Stimulated activated CD4-positive, alpha-beta T cell treated with anti-CD3 and anti-CD28 coated beads, TNF-alpha, amount 100 ng/mL, for 4 hours (primary cell): ENCODE measurements around the gene RCOR1.
"Not testable (repeated sequence)": the region's sequence is repeated elsewhere in the genome, so short reads cannot be mapped to it uniquely, and the experiment has no call there.

Source experiments
- DNase-seq, 3 experiments: peaks; one replicate each; pipeline ENCODE4 v3.0.0-alpha.2; 2020; ENCODE audit warnings: low read depth in 3 of 3

RCOR1 gene

GRCh38 chr14:102571043-102571442, 21.4 kb upstream of the RCOR1 start:
- DNase-seq: no peak

DNA sequence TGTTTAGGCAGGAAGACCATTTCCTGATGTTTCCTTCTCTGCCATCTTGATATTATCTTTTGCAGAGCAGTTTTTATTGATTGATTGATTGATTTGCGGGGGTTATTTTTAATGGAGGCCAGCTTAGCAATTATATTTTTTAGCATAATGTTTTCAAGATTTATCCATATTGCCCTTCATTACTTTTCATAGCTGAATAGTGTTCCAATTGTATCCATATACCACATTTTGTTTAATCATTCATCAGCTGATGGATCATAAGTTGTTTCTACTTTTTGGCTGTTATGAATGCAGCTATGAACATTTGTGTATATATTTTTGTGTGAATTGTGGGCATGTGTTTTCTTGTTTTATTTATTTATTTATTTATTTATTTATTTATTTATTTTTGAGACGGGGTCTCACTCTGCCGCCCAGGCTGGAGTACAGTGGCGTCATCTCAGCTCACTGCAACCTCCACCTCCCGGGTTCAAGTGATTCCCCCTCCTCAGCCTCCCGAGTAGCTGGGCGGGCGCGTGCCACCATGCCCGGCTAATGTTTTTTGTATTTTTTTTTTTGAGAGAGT, 20.9 kb upstream of the RCOR1 start:
- no peak for DNase-seq

DNA sequence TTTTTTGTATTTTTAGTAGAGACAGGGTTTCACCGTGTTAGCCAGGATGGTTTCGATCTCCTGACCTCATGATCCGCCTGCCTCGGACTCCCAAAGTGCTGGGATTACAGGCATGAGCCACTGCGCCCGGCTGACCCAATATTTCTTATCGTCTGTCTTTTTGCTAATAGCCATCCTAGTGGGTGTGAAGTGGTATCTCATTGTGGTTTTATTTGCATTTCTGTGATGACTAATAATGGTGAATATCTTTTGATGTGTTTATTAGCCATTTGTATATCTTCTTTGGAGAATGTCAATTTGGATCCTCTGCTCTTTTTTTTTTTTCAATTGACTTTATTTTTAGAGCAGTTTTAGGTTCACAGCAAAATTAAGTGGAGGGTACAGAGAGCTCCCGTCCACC, 19.3 kb upstream of the RCOR1 start:
- DNase-seq: not testable (repeated sequence)

DNA sequence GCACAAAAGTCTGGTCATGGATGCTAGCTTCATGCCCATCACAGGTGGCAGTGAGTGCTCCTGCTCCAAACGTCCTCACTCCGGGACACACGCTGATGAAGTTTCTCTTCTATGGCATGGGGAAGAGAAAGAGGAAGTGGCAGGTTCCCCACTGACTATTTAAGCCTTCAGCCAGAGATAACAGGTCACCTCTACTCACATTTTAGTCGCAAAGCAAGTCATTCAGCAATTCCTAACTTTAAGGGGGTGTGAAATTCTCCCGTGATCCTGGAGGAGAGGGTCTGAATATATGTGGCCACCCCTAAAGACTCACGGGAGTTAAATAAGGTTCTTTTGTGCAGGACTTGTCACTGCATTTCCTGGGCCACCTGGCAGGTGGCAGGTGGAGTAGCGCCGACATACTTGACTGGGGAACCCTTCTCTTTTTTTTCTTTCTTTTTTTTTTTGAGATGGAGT, 18.8 kb upstream of the RCOR1 start:
- no peak for DNase-seq

DNA sequence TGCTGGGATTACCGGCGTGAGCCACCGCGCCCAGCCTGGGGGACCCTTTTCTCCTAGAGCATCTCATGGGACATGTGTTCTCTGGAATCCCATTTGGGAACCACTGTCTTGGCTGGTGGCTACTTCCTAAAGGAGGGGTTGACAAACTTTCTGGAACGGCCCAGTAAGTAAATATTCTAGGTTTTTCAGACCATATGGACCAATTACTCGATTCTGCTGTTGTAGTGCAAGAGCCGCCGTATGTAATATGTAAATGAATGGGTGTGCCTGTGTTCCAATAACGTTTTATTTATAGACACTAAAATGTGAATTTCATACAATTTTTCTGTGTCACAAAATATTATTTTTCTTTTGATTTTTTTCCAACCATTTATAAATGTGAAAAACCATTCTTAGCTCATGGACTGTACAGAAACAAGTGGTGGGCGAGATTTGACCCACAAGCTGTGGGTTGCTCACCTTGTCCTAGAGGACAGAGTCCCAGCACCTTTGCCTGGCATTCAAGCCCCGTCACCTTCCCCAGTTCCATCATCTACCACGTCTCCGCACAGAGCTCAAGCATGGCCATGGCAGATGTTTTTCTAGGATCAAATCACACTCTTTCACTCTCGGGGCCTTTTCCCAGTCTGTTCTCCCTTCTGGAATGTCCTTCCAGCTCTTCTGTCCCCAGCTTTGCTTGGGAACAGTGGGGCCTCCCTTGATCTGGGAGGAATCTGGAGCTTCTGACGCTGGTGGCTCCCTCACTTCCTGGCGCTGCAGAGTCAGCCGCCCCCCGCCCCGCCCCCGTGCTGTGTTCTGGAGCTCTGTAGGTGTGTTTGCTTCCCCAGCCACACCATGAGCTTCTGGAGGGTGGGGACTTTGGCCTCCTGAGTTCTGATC, 17.9 kb upstream of the RCOR1 start:
- DNase-seq: no peak

DNA sequence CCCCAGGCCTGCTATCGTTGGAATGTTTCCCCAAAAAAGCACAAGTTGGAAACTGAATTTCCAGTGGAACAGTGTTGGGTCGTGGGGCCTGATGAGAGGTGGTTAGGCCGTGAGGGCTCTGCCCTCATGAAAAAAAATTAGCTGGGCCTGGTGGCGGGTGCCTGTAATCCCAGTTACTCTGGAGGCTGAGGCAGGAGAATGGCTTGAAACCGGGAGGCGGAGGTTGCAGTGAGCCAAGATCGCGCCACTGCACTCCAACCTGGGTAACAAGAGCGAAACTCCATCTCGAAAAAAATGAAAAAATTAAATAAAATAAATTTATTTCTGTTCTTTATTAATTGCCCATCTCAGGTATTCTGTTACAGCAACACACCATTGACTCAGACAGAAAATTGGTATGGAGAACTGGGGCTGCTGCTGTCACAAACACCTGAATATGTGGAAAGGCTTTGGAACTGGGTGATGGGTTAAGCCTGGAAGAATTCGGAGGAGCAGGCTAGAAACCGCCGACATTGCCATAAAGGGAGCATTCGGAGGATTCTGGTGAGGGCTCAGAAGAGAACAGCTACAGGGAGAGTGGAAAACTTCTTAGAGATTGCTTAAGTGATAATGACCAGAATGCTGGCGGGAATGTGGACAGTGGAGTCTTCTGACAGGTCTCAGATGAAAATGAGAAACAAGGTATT, 17.1 kb upstream of the RCOR1 start:
- DNase-seq: no peak

- DNase-seq: not testable (repeated sequence)
Observed at GRCh38 chr14:102575846-102576428, 16.5 kb upstream of the RCOR1 start.

DNA sequence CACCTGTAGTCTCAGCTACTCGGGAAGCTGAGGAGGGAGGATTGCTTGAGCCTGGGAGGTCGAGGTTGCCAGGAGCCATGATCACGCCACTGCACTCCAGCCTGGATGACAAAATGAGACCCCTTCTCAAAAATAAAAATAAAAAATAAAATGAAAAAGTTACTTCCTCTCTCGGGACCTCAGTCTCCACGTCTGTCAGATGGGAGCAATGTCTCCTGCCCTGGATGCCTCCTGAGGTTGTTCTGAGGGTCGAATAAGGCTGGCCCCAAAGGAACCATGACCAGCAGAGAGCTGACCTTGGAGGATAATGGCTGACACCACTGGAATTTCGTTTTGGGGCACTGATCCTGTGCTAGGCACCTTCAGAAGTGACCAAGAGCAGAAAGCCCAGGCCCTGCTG, 13.6 kb upstream of the RCOR1 start:
- DNase-seq: no peak

DNA sequence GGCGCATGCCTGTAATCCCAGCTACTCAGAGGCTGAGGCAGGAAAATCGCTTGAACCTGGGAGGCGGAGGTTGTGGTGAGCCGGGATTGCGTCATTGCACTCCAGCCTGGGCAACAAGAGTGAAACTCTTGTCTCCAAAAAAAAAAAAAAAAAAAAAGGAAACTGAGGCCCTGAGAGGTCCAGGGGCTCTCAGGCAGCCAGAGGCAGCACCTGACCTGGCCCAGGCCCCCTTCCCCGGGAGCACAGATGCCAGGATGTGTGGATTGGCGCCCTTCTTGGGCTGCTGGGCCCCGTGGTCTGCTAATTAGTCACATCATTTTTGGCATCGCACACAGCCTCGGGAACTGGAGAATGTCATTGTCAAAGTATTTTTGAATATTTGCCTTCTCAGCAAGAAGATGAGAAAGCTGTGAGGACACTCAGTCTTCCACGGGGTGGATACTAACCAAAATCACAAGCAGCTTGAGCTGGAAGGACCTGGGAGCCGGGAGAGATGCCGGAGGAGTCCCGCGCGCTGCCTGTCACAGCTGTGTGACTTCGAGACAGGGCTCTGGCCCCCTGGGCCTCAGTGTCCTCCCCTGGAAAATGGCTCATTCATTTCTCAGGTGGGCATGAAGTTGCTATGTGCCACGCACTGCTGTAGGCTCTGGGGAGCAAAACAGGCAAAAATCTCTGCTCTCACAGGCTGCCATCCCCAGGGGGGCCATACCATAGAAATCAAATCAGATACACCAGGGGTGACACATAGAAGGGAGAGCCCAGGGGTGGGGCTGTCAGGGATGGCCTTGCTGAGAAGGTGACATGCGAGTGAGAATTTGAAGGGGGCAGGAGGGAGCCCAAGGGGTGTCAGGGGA, 12.5 kb upstream of the RCOR1 start:
- no peak for DNase-seq

- DNase-seq: no peak
Observed at GRCh38 chr14:102580550-102581110, 11.8 kb upstream of the RCOR1 start.

- no peak for DNase-seq
Observed at GRCh38 chr14:102581193-102581592, 11.3 kb upstream of the RCOR1 start.

- no peak for DNase-seq
Observed at GRCh38 chr14:102583726-102584125, 8.7 kb upstream of the RCOR1 start.

- no peak for DNase-seq
Observed at GRCh38 chr14:102584871-102585869, 7.3 kb upstream of the RCOR1 start.

- no peak for DNase-seq
Observed at GRCh38 chr14:102586420-102587104, 5.9 kb upstream of the RCOR1 start.

DNA sequence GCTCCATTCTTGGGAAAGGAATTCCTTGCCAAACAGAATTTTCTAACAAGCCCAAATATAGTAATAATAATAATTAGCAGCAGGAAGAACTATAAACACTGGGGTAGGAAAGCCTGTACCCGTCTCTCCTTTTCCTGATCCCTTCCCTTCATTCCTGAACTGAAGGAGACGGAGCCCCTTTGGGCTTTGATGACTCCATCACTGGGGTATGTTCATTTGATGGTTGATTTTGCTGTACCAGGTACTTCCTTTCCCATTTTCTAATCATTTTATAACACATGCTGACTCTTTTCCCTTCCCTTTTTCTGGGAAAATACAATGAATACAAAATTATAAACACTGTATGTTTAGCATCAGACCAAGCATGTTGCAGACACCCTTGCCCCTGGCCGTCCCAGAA, 3.6 kb upstream of the RCOR1 start:
- no peak for DNase-seq

DNA sequence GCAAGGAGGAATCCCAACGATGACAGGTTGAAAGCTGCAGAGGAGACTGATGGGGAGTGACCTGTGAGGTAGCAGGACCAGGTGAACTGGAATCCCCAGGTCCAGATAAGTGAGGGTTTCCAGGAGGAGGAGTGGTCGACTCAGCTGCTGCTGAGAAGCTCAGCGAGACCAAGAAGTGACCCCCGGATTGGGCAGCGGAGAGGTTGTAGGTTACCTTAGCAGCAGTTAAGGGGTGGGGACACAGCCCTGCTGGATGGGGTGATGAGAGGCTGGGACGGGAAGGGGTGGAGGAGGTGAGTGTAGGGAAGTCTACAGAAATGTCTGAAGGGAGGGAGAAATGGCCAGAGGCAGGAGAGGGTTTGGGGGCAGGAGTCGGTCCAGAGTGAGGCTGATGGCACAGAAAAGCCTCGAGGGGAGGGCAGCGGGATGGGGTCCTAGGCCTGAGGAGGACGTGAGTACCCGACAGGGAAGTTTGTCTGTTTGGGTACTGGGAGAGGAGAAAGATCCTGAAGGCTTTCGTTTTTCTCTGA, 2.6 kb upstream of the RCOR1 start:
- DNase-seq: no peak

DNA sequence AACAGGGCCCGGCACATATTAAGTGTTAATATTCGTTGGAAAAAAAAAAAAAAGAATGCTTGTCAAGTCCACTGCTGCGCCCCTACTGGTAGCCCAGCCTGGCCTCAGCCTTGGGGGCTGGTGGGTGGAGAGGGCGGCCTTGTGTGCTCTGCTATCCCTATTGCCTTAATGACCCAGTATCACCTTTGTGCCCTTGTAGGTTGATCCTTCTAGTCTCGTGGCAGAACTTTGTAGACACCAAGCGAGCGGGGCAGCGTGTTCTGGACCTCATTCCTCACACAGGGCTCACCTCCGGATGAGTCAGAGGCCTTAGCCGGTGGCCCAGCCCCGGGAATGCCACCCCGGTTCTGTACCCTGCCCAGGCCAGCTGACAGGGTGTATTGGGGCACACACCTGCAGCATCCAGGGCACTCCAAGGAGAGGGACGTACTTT, 1.8 kb upstream of the RCOR1 start:
- DNase-seq: no peak

GRCh38 chr14:102591372-102591943, 991 bp upstream of the RCOR1 start:
- no peak for DNase-seq

DNA sequence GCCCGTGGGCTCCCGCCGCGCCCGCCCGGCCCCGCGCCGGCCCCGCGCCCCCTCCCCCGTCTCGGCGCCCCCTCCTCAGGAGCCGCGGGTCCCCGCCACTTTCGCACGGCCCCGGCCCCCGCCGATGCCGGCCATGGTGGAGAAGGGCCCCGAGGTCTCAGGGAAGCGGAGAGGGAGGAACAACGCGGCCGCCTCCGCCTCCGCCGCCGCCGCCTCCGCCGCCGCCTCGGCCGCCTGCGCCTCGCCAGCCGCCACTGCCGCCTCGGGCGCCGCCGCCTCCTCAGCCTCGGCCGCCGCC, 263 bp downstream of the RCOR1 start:
- DNase-seq: peak in 1 of 3 experiments; percentile 5
